GM12875 (cell line): ENCODE data around the gene GAS5.
"Not testable (repeated sequence)": the region's sequence is repeated elsewhere in the genome, so short reads cannot be mapped to it uniquely, and the experiment has no call there.

Experiments used
- H3K4me3 ChIP-seq: one replicate; pipeline ENCODE4 v1.5.1; 2011; ENCODE audit warnings: low read depth, low read length, control low read depth
- CTCF ChIP-seq: IDR thresholded peaks from 2 replicates; pipeline ENCODE4 v1.5.1; 2011; ENCODE audit warnings: low read depth, mild to moderate bottlenecking, control low read depth, inconsistent platforms, low read length, moderate library complexity, borderline replicate concordance; ENCODE audit not compliant: insufficient read depth

GAS5 gene

GRCh38 chr1:173864179-173864867 lies 3.5 kb downstream of the GAS5 start:
- H3K4me3 ChIP-seq = peak overlapping the region; percentile 82

GRCh38 chr1:173863224-173864161 lies 4.3 kb downstream of the GAS5 start:
- no peak overlapping the region for H3K4me3 ChIP-seq
- no peak for TF ChIP-seq CTCF

More at GRCh38 chr1:173864179-173864867, 3.5 kb downstream of the GAS5 start:
- no peak for TF ChIP-seq CTCF

- no peak overlapping the region for H3K4me3 ChIP-seq
- no peak for TF ChIP-seq CTCF
These were observed 5.0 kb downstream of the GAS5 start for GRCh38 chr1:173862769-173863223.

- H3K4me3 ChIP-seq = not testable (repeated sequence)
These were observed 5.5 kb downstream of the GAS5 start for GRCh38 chr1:173862146-173862768.

- no peak overlapping the region for H3K4me3 ChIP-seq
- TF ChIP-seq CTCF = no peak
These were observed 6.1 kb downstream of the GAS5 start for GRCh38 chr1:173861731-173862145.

- H3K4me3 ChIP-seq = no peak overlapping the region
- TF ChIP-seq CTCF = no peak
These were observed 7.7 kb downstream of the GAS5 start for GRCh38 chr1:173860065-173860464.

- H3K4me3 ChIP-seq = not testable (repeated sequence)
These were observed 8.2 kb downstream of the GAS5 start for GRCh38 chr1:173859547-173859946.

- no peak overlapping the region for H3K4me3 ChIP-seq
- TF ChIP-seq CTCF = no peak
These were observed 10.3 kb downstream of the GAS5 start for GRCh38 chr1:173857363-173857917.
